K562 (cell line): ENCODE data around the gene NTRK2. TPM values are rescaled to one million over a fixed set of nuclear protein-coding genes. Genes with fewer than 3 reads are reported as not detected.

Source experiments
- ATAC-seq: fragments of 200-7000 bp; cut with Tn5 transposase; 3 replicates; pipeline ENCODE4 v1.9.1; 2020; ENCODE audit warnings: moderate library complexity
- BruUV-seq: library from RNA; stranded (reverse); fragments of 400-500 nt; replicated peaks from 2 replicates; lab custom pipeline; 2021; lab: Mats Ljungman, UMichigan
- CTCF ChIA-PET: fragments of 300-600 bp; formaldehyde crosslinking; extraction: SDS; loops from one replicate; lab custom pipeline; 2021; ENCODE audit warnings: low intra/inter-chr PET ratio; lab: Yijun Ruan, JAX
- POLR2A ChIA-PET: fragments of 300-600, 350-650 bp; sonication (Branson Sonifier 250); formaldehyde crosslinking; extraction: SDS; loops from one replicate; lab custom pipeline; 2021; ENCODE audit warnings: antibody characterized with exemption, inconsistent platforms; lab: Yijun Ruan, JAX
- DNase-seq, 4 experiments: peaks; one replicate each; pipeline versions ENCODE4 v3.0.0 to v3.0.0-alpha.2; 2011 to 2018; ENCODE audit warnings: low spot score in 3 of 4, mixed read lengths in 3 of 4; ENCODE audit errors: extremely low read depth in 1 of 4
- FAIRE-seq: peaks from 2 replicates; lab custom pipeline; 2011; peaks lifted over from hg19 to GRCh38; lab: Jason Lieb, UNC
- H2AFZ ChIP-seq: 2 replicates; pipeline ENCODE4 v1.6.0; 2011; ENCODE audit warnings: low read depth, low read length, control low read depth, inconsistent platforms
- H3K27ac ChIP-seq: fragments of 200-600 bp; 3 replicates; pipeline ENCODE4 v1.8.0; 2011; ENCODE audit warnings: low read depth, mild to moderate bottlenecking, control low read depth, inconsistent platforms, low read length, moderate library complexity, mixed read lengths; ENCODE audit errors: extremely low read depth
- H3K27me3 ChIP-seq, 2 experiments: fragments of 300-600 bp in 1 of 2; 2 replicates in 1 of 2; 3 replicates in 1 of 2; pipeline versions ENCODE4 v1.6.0 to v1.8.0; 2011; ENCODE audit warnings: inconsistent platforms in 2 of 2, low read length in 2 of 2, mild to moderate bottlenecking in 1 of 2, mixed read lengths in 1 of 2, moderate library complexity in 1 of 2; ENCODE audit not compliant: control insufficient read depth in 2 of 2, insufficient read depth in 2 of 2
- H3K36me3 ChIP-seq: fragments of 300-600 bp; 3 replicates; pipeline ENCODE4 v1.8.0; 2011; ENCODE audit warnings: mild to moderate bottlenecking, low read length, inconsistent platforms; ENCODE audit not compliant: control insufficient read depth, insufficient read depth
- H3K4me1 ChIP-seq, 2 experiments: fragments of 200-600 bp in 1 of 2; replicated peaks in 1 of 2; 2 replicates in 1 of 2; 3 replicates in 1 of 2; pipeline versions ENCODE4 v1.5.1 to v1.8.0; 2011; ENCODE audit warnings: inconsistent platforms in 2 of 2, low read length in 2 of 2, mild to moderate bottlenecking in 1 of 2, mixed read lengths in 1 of 2, moderate library complexity in 1 of 2; ENCODE audit not compliant: control insufficient read depth in 2 of 2, insufficient read depth in 2 of 2
- H3K4me2 ChIP-seq: 2 replicates; pipeline ENCODE4 v1.6.1; 2011; ENCODE audit warnings: low read length, control low read depth, inconsistent platforms, mixed read lengths; ENCODE audit not compliant: insufficient read depth
- H3K4me3 ChIP-seq: fragments of 200-600 bp; sonication (generic), shearing (Covaris generic); 2 replicates; pipeline ENCODE4 v1.5.1; 2016; ENCODE audit warnings: control low read depth, inconsistent platforms
- H3K79me2 ChIP-seq: fragments of 200-600 bp; 3 replicates; pipeline ENCODE4 v1.8.0; 2011; ENCODE audit warnings: low read length, inconsistent platforms; ENCODE audit not compliant: control insufficient read depth, insufficient read depth
- H3K9ac ChIP-seq, 2 experiments: 2 replicates each; pipeline versions ENCODE4 v1.6.0 to v1.6.1; 2011; ENCODE audit warnings: low read depth in 2 of 2, low read length in 2 of 2, control low read depth in 1 of 2, inconsistent platforms in 1 of 2, mild to moderate bottlenecking in 1 of 2, mixed read lengths in 1 of 2; ENCODE audit not compliant: insufficient read depth in 1 of 2
- H3K9me1 ChIP-seq: one replicate; pipeline ENCODE4 v1.6.0; 2011; ENCODE audit warnings: inconsistent platforms, mild to moderate bottlenecking, low read length, moderate library complexity; ENCODE audit not compliant: control insufficient read depth, insufficient read depth
- H3K9me3 ChIP-seq: replicated peaks from 2 replicates; pipeline ENCODE4 v1.5.1; 2011; ENCODE audit warnings: low read depth, low read length, inconsistent platforms; ENCODE audit not compliant: control insufficient read depth, insufficient read depth
- H4K20me1 ChIP-seq: replicated peaks from 2 replicates; pipeline ENCODE4 v1.6.1; 2011; ENCODE audit warnings: low read length, inconsistent platforms, mixed read lengths; ENCODE audit not compliant: control insufficient read depth, insufficient read depth
- BRD4 ChIP-seq: fragments of 200-600 bp; sonication (generic); IDR thresholded peaks from 2 replicates; pipeline ENCODE4 v1.6.1; 2017; ENCODE audit warnings: inconsistent platforms
- HDAC6 ChIP-seq: IDR thresholded peaks from 2 replicates; pipeline ENCODE4 v1.6.1; 2012; ENCODE audit warnings: low read depth, mild to moderate bottlenecking, control low read depth, inconsistent platforms, low read length, moderate library complexity
- MYC ChIP-seq, 2 experiments: fragments of 250-450 bp in 1 of 2; sonication (Bioruptor Pico) in 1 of 2; IDR thresholded peaks; 2 replicates each; pipeline versions ENCODE4 v1.5.1 to v1.6.1; 2012 to 2021; ENCODE audit warnings: low read depth in 2 of 2, borderline replicate concordance in 1 of 2, improper control_type of control experiment in 1 of 2, low read length in 1 of 2, mild to moderate bottlenecking in 1 of 2, moderate library complexity in 1 of 2
- POLR2AphosphoS2 ChIP-seq: IDR thresholded peaks from 2 replicates; pipeline ENCODE4 v1.6.1; 2012; ENCODE audit warnings: low read length, improper control_type of control experiment
- POU5F1 ChIP-seq: fragments of 150-350 bp; IDR thresholded peaks from 2 replicates; pipeline ENCODE4 v1.6.1; 2014; ENCODE audit warnings: borderline replicate concordance, low read length, low read depth, mild to moderate bottlenecking; ENCODE audit not compliant: partially characterized antibody
- SIX5 ChIP-seq, 2 experiments: IDR thresholded peaks; 2 replicates each; pipeline ENCODE4 v1.6.1; 2011; ENCODE audit warnings: low read length in 2 of 2, borderline replicate concordance in 1 of 2, low read depth in 1 of 2, mild to moderate bottlenecking in 1 of 2, moderate library complexity in 1 of 2; ENCODE audit not compliant: insufficient read depth in 1 of 2
- SLC30A9 ChIP-seq: fragments of 250-450 bp; sonication (Bioruptor Pico); IDR thresholded peaks from 2 replicates; pipeline ENCODE4 v1.8.0; 2022; ENCODE audit warnings: mild to moderate bottlenecking, moderate library complexity
- SRF ChIP-seq, 2 experiments: fragments of 250-450, 450-650 bp in 1 of 2; sonication (Bioruptor Pico) in 1 of 2; sonication (generic) in 1 of 2; formaldehyde crosslinking; IDR thresholded peaks; 2 replicates each; pipeline versions ENCODE4 v1.5.0 to v1.5.1; 2020 to 2022; ENCODE audit warnings: mild to moderate bottlenecking in 1 of 2, missing genetic modification reagents in 1 of 2
- ZKSCAN8 ChIP-seq: fragments of 200-800 bp; sonication (Bioruptor generic); IDR thresholded peaks from 2 replicates; pipeline ENCODE4 v1.6.1; 2016; ENCODE audit warnings: missing genetic modification characterization, missing compliant biosample characterization
- ZNF586 ChIP-seq: fragments of 450-650 bp; formaldehyde crosslinking; conservative IDR thresholded peaks from 2 replicates; pipeline ENCODE4 v1.4.0; 2020; ENCODE audit warnings: mild to moderate bottlenecking, moderate library complexity
- ZNF766 ChIP-seq: fragments of 200-800 bp; sonication (Bioruptor generic); conservative IDR thresholded peaks from 2 replicates; pipeline ENCODE4 v1.6.1; 2016; ENCODE audit warnings: missing genetic modification characterization, missing compliant biosample characterization
- WGBS: fragments of 100-300 bp; shearing (Covaris generic); methylation state at CpG from one replicate; pipeline ENCODE4 v1.1.6; 2016; ENCODE audit warnings: low coverage, mixed read lengths; ENCODE audit not compliant: insufficient coverage; ENCODE audit errors: missing lambda C conversion rate; 5-methylcytosine and 5-hydroxymethylcytosine counted together
- in situ Hi-C: fragments of 300-500 bp; cut with MboI; formaldehyde crosslinking; loops from 4 replicates; pipeline ENCODE4 v1.15.0; 2018; ENCODE audit warnings: inconsistent platforms, mixed read lengths
- intact Hi-C: fragments of 100-400 bp; cut with micrococcal nuclease; formaldehyde crosslinking; loops from 2 replicates; pipeline ENCODE4 v1.14.2; 2022
- polyA plus RNA-seq, 8 experiments: library from polyadenylated mRNA; depleted of rRNA in 4 of 8; stranded (reverse) in 5 of 8; unstranded in 3 of 8; fragments of >200 nt; fragmentation: Nextera tagmentation in 2 of 8; fragmentation: Illumina TruSeq in 1 of 8; extraction: Ambion mirVana in 2 of 8; extraction: Trizol in 1 of 8; gene quantifications; 2 replicates each; pipeline versions ENCODE4 v1.2.1 to v1.2.3, GENCODE V29; 2011 to 2014; ENCODE audit warnings: inconsistent platforms in 1 of 8, missing spikeins in 1 of 8
- total RNA-seq, 7 experiments: library from RNA; depleted of rRNA in 6 of 7; stranded (reverse); fragments of >200 nt in 6 of 7; fragmentation: Illumina TruSeq in 2 of 7; extraction: Trizol in 2 of 7; gene quantifications; 2 replicates each; pipeline versions ENCODE4 v1.2.1 to v1.2.3, GENCODE V29; 2011 to 2021; ENCODE audit warnings: low replicate concordance in 1 of 7

The NTRK2 gene
- total and polyA plus RNA-seq, 9 of the 15 experiments (the other 6 are each of a cell fraction or from before 2014, with no cell fraction given): not detected

DNA sequence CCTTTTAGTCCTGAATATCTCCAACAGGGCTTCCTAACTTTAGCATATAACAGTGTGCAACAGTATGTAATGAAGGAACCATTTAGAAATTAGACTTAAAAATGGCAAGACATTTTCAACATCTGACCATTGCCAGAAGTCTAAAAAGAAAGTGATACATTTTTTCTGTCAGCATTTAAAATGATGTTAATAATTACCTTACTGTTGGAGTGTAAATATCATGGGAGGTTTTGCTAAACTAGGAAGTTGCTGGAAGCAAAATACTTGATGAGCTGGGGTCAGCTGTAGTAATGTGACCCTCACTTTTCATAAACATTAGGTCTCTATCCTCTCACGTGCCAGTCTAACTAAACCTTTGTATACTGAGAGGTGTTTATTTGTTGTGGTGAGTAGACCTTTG is 68.8 kb downstream of the NTRK2 start:
- TF ChIP-seq POU5F1 (no peak), ZKSCAN8 (CRISPR knock-in tag) (no peak), BRD4 (no peak), SLC30A9 (no peak), MYC (IDR thresholded peaks at IDR 0.05; ENCODE audit: low read depth, low read length) (no peak), MYC (CRISPR knock-in tag; IDR thresholded peaks at IDR 0.05; ENCODE audit: borderline replicate concordance, low read depth) (no peak), ZNF766 (CRISPR knock-in tag) (no peak), POLR2AphosphoS2 (no peak), SIX5 (IDR thresholded peaks at IDR 0.05; ENCODE audit: borderline replicate concordance in 1 of 2, insufficient read depth in 1 of 2, low read depth in 1 of 2, low read length in 2 of 2) (no peak), SRF (CRISPR knock-in tag; IDR thresholded peaks at IDR 0.05) (no peak), ZNF586 (CRISPR knock-in tag) (no peak), HDAC6 (no peak)
- Histone ChIP-seq H3K4me3 (no peak overlapping the region), H3K9me1 (no peaks in the 10 kb centered on the region), H3K36me3 (no peaks in the 10 kb centered on the region), H3K79me2 (no peaks in the 10 kb centered on the region), H3K27ac (no peak overlapping the region), H3K27me3 (no peaks in the 10 kb centered on the region), H3K4me2 (no peak overlapping the region), H3K9ac (no peak overlapping the region), H3K9me3 (no peaks in the 10 kb centered on the region), H2AFZ (no peak overlapping the region), H4K20me1 (no peaks in the 10 kb centered on the region), H3K4me1 (no peaks in the 10 kb centered on the region)
- WGBS: 0% methylated on average over 1 of the region's 1 CpG
- intact Hi-C loops (no loop called here), in situ Hi-C loops (no loop called here)
- CTCF ChIA-PET: no interaction called here
- no peak for ATAC-seq
- no peak for DNase-seq
- no peak for FAIRE-seq
- POLR2A ChIA-PET: no interaction called here
- no TSS peak for BruUV-seq
